ENCODE data around the gene ADAMTS8.
A peak's percentile ranks its signal among the peaks of the same experiment; 100 is the strongest.

ADAMTS8 gene

GRCh38 chr11:130418756-130419155 is 9.7 kb downstream of the ADAMTS8 start:
- no peak for DNase-seq (ENCODE audit: low spot score)

GRCh38 chr11:130418210-130418609 is 10.2 kb downstream of the ADAMTS8 start:
- peak; percentile 85 for DNase-seq (ENCODE audit: low spot score)

GRCh38 chr11:130416906-130417305 is 11.5 kb downstream of the ADAMTS8 start:
- no peak for DNase-seq (ENCODE audit: low spot score)

- DNase-seq (ENCODE audit: low spot score) = no peak
Observed at GRCh38 chr11:130416530-130416882, 11.9 kb downstream of the ADAMTS8 start.

- no peak for DNase-seq (ENCODE audit: low spot score)
Observed at GRCh38 chr11:130415731-130416529, 12.5 kb downstream of the ADAMTS8 start.

- DNase-seq (ENCODE audit: low spot score) = no peak
Observed at GRCh38 chr11:130414107-130415080, 14.0 kb downstream of the ADAMTS8 start.

GRCh38 chr11:130413405-130414106 is 14.9 kb downstream of the ADAMTS8 start:
- DNase-seq (ENCODE audit: low spot score) = peak; percentile 30

GRCh38 chr11:130411223-130411622 is 17.2 kb downstream of the ADAMTS8 start:
- no peak for DNase-seq (ENCODE audit: low spot score)

GRCh38 chr11:130409594-130410388 is 18.6 kb downstream of the ADAMTS8 start:
- peak; percentile 57 for DNase-seq (ENCODE audit: low spot score)

- no peak for DNase-seq (ENCODE audit: low spot score)
Observed at GRCh38 chr11:130408901-130409300, 19.5 kb downstream of the ADAMTS8 start.

- no peak for DNase-seq (ENCODE audit: low spot score)
Observed at GRCh38 chr11:130408401-130408890, 20.0 kb downstream of the ADAMTS8 start.

- DNase-seq (ENCODE audit: low spot score) = no peak
Observed at GRCh38 chr11:130407978-130408377, 20.4 kb downstream of the ADAMTS8 start.

- no peak for DNase-seq (ENCODE audit: low spot score)
Observed at GRCh38 chr11:130405428-130405827, 23.0 kb downstream of the ADAMTS8 start.

GRCh38 chr11:130404727-130405126 is 23.7 kb downstream of the ADAMTS8 start:
- no peak for DNase-seq (ENCODE audit: low spot score)

GRCh38 chr11:130403967-130404366 is 24.4 kb downstream of the ADAMTS8 start:
- DNase-seq (ENCODE audit: low spot score) = no peak

GRCh38 chr11:130403271-130403804 is 25.1 kb downstream of the ADAMTS8 start:
- DNase-seq (ENCODE audit: low spot score) = peak; percentile 76

GRCh38 chr11:130402570-130402969 is 25.8 kb downstream of the ADAMTS8 start:
- DNase-seq (ENCODE audit: low spot score) = no peak

- DNase-seq (ENCODE audit: low spot score) = no peak
Observed at GRCh38 chr11:130400781-130401483, 27.5 kb downstream of the ADAMTS8 start.

GRCh38 chr11:130399196-130399595 is 29.2 kb downstream of the ADAMTS8 start:
- no peak for DNase-seq (ENCODE audit: low spot score)

- no peak for DNase-seq (ENCODE audit: low spot score)
Observed at GRCh38 chr11:130397780-130398179, 30.6 kb downstream of the ADAMTS8 start.
